Suppressor macrophage treated with lipopolysaccharide for 1 hour (primary cell): ENCODE data around the gene ARHGEF28.

Experiments
- DNase-seq, 3 donors: peaks; one replicate each; pipeline ENCODE4 v3.0.0-alpha.2; 2020 to 2022

ARHGEF28 gene

DNA sequence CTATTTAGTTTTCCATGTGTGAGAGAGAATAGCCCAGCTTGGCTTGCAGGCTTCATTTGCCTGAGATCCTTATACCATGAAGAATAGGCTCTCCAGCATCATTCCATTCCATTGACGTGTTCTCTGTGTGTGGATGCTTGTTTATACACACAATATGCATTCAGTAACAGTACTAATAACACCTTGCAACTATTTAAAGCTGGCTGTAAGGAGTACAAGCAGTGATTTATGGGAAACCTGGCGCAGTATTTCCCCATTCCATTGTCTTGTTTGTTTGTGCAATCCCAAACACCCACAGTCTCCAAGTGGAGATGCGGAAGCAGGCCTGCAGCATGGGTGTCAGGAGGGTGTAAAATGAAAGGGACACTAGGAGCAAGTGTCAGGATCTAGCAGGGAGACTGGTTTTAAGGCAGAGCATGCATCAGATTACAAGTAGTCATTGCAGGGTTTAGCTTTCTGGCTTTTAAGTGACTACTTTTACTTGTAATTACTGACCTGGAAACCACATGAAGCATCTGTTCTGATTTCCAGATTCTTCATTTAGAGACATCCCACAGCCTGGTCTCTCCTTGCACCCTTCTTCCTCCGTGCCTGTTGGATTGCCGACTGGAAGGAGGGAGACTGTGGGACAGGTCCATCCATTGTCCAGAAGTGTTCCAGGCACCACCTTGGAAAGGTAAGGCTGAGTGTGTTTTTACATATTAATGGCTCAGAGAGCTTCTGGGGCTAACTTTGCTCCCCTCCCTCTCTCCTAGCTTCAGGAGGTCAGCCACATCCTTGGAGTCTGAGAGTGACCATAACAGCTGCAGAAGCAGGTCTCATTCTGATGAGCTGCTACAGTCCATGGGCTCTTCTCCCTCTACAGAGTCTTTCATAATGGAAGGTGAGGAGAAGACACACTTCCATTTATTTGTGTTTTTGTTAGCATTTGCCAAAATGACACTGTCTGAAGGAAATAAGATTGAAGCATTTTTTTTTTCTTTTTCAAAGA is 241.6 kb downstream of the ARHGEF28 start:
- DNase-seq, result peak in 1 of 3 donors; percentile 36

DNA sequence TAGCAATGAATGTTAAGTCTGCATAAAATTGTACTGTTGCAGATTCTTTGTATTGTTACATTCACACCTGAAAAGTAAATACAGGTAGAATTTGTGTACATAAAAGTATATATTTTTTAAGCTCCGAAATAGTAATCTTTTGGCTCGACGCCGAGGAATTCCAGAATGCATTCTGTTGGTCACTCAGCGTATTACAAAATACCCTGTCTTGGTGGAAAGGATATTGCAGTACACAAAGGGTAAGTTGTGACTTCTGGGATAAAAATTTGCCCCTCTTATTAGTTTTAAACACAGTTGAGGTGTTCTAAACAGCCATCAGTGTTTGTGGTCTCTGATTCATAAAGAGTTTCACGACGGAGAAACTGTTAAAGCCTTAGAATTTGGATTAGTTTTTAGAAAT is 257.6 kb downstream of the ARHGEF28 start:
- DNase-seq, result no peak

DNA sequence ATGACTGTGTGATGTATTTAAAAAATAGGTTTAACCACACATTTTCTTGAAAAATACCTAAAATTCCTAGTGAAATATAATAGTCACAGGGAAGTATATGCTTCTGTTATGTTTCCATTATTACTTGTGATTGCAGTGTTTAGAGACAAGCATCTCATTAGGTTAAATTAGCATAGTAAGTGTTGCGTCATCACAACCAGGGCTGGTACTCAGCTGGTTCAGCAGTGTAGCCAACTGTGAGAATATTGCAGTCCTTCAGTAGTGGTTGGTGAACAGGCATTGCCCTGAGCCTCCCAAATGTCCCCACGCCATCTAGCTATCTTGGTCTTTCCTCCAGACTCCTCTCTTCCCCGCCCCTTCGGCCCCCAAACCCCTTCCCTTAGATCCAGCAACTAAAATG is 261.7 kb downstream of the ARHGEF28 start:
- no peak for DNase-seq

DNA sequence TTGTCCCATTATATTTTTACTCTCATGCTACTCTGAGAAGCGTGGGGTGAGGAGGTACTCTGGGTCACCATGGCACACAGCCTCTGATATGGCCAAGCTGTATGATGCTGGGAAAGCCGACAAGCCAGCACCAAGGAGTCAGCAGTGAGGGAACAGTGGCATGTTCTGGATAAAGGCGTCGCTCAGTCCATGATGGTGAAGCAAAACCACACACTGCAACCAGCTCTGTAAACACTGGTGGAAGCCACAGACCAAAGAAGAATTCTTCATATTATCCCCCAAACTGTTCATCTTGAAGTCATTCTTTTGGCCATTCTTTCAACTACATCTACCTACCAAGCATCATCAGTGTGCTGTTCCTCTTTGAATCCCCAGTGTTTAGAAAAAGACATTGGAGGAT is 264.6 kb downstream of the ARHGEF28 start:
- DNase-seq, result no peak

DNA sequence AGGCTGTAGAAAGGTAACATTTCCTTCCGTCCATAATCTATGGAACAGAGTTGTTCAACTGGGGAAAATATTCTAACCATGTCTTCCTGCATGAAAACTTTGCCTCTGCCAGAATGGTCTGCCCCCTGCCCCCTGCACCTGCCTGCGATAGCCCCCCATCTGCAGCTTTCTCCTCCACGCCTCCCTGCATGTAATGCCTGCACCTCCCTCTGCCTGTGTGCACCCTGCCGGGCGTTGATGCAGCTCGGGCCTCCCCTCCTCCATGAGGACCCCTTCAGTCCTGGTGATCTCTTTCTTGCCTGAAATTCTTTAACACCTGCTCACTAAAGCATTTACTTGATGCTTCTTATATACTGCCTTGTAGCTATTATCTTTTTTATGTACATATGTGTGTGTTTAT is 266.2 kb downstream of the ARHGEF28 start:
- no peak for DNase-seq

DNA sequence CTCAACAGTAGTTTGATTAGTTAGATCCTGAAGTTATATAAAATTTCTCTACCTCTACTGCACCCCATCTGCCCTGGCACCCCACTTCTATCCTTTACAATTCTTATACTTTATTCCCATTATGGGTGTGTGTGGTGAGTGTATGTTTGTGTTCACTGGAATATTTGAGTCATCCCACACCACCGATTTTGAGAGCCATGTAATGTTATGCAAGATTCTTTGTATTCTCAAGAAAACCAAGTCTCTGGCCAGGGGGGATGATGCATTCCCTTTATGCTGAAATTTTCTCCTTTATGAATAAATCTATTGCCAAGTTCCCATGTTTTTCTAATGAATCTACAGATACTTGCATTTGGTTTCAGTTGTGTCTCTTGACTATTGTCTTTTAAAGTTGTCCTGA is 266.8 kb downstream of the ARHGEF28 start:
- DNase-seq, result no peak

DNA sequence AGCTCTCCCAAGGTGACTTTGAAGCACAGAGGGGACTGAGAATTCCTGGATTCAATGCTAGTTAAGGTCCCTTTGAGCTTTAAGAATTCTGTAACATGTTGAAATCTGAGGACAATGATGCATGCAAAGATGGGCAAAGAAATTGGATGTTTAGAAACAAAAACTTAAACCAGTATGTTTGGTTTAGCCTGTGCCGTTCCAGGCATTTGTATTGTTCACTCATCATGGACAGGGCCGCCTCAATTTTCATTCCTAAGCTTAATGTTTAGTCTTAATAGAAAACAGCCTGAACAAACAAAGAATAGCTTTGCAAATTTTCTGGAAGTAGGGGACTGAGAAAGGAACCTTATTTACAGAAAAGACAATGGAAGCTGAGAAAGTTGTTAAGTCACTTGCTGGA is 267.8 kb downstream of the ARHGEF28 start:
- DNase-seq, result no peak

DNA sequence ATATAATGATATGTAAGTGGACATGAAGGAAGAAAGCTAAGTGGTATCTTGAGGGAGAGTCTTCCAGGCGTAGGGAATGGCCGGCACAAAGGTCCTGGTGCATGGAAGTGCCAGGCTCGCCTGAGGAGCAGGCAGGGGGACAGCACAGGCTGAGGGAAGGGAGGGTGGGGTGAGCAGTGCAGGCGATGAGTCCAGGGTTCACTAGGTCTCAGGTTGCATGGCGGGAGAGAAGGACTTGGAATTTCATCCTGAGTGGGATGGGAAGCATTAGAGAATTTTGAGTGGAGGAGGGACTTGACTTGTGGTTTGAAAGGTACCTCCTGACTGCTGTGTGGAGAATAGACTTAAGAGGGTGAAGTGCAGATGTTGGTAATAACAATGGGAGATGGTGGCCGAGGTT is 268.9 kb downstream of the ARHGEF28 start:
- no peak for DNase-seq

DNA sequence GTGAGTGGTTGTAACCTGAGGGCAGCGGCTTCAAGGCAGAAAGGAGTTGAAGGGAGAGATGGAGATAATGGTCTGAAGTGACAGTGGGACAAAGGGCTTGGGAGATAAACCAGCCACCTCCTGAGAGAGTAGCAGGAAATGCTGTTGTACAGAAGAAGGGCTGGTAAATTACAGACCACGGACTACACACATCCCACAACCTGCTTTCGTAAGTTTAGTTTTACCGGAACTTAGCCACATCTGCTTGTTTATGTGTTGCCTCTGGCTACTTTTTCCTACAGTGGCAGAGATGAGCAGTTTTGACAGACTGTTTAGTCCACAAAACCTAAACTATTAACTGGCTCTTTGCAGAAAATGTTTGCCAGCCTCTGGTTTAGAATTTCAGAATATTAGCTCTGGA is 269.5 kb downstream of the ARHGEF28 start:
- no peak for DNase-seq

DNA sequence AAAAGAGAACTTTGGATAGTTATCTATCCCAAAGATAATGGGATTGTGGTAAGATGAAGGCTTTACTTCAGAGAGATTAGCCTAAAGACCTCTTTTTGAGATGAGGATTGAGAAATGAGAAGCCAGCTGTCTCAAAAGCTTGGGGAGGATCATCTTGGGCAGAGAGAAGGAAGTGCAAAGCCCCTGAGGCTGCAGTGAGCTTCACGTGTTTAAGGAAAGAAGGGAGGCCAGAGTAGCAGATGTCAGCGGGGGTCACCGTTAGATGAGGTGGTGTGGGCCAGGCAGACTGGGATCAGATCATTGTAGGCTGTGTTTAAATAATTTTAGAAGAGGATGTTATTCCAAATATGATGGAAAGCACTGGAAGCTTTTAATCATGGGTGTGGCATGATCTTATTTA is 270.1 kb downstream of the ARHGEF28 start:
- no peak for DNase-seq

DNA sequence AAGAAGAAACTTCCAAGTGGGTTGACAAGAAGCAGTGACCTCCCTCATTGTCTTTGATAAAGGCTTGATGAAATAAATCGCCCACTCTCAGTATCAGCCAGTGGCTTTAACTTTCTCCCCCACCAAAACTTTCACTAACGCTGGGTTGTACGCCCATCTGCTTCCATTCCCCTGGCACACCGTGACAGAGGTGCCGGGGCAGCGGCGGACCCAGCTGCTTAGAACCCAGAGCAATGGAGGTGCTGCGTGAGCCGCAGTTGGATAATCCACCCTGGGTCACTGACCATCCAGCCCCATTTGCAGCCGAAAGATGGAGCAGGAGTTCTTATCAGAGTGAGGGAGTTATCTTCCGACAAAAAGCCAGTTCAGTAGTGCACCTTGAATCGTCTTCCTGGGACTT is 270.7 kb downstream of the ARHGEF28 start:
- DNase-seq, result no peak

DNA sequence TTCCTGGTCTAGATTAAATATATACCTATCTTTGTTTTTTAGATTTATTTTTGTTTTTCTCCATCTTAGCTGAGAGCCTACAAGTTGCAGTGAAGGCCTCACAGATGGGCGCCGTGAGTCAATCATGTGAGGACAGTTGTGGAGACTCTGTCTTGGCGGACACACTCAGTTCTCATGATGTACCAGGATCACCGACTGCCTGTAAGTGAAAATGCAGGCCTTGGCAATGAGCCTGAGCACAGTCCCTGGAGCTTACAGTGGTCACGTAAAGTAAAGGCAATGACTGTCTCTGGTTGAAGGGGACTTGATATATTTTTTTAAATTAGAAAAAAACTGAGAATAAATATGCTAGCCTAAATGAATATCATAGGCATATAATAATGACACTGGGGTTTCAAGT is 271.9 kb downstream of the ARHGEF28 start:
- no peak for DNase-seq

DNA sequence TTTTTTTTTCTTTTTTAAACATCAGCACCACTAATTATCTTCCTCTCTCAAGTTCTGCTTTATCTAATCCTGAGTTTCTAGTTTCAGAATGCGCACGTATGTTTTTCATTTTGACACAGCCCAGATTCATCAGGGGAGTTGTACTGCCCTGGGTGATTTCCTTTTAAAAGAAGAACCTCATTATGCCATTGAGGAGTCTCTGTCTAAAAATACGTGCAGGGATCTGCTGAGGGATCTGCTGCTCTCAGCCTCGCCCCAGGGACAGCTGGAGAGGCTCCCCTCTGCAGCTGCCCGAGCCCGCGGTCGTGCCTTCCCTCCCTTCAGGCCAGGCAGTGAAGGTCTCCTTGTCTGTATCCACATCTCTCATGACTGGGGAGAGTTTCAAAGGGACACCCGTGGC is 273.1 kb downstream of the ARHGEF28 start:
- DNase-seq, result peak in 2 of 3 donors; percentile 1 to 22

DNA sequence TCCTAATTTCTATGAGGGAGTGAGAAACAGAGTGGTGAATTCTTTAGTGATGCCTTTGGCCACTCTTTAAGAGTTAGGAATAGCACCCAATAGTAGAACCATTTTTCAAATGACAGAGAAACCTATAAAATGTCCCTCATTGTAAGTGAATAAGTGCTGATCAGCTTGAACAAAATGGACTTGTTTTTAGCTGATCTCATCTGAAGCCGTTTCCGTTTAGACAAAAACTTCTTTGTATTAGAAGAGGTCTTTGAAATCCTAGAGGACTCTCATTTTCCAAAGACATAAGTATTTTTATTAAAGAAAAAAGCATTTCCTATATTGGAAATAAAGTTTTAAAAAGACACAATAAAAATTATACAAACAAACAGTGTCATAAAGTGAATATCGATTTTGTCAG is 273.9 kb downstream of the ARHGEF28 start:
- DNase-seq, result no peak

DNA sequence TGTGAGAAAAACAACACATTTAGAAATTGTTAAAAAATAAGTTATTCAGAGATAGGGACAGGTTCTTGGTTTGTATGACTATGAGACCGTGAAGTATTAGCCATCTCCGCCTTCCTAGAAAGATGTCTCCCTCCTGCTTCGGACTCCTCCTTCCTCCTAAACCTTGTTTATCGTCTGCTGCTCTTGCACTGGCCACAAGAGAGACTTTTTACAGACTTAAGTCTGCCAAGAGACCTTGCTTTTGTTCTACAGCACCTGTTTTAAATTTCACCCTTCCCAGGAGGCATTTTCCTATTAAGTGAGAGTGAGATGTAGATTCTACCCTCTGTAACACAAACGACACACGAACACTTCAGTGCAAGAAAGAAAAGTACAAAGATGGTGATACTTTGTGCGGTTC is 274.6 kb downstream of the ARHGEF28 start:
- no peak for DNase-seq

DNA sequence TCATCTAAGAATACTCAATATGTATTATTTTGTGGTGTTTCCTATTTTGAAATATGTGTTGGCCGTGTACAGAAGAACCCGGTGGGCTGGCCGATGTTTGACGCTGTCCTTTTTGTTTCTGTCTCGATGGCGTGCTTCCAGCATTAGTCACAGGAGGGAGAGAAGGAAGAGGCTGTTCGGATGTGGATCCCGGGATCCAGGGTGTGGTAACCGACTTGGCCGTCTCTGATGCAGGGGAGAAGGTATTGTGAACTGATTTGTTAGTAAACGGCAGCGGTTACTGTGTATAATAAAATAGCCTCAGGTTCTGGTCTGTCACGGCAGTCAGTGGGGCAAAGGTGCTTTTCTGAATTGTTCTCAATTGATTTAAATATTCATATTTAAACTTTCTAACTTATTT is 275.0 kb downstream of the ARHGEF28 start:
- DNase-seq, result no peak

DNA sequence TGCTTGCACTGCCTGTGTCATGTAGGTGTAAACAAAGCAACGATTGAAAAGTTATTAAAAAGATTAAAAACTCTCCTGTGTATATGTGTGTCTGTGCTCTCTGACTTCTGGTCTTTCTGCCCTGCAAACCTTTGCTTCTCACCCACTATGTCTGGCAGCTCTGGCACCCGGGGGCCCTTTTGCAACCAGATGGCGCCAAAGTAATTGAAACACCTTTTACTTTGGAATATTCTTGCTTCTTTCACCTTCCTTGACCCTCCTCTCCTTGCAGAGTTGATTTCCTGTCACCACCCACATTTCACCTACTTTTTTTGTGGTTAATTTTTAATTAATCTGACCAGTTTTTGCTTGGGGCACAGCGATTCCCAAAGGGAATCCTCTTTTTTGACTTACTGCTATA is 275.5 kb downstream of the ARHGEF28 start:
- no peak for DNase-seq

DNA sequence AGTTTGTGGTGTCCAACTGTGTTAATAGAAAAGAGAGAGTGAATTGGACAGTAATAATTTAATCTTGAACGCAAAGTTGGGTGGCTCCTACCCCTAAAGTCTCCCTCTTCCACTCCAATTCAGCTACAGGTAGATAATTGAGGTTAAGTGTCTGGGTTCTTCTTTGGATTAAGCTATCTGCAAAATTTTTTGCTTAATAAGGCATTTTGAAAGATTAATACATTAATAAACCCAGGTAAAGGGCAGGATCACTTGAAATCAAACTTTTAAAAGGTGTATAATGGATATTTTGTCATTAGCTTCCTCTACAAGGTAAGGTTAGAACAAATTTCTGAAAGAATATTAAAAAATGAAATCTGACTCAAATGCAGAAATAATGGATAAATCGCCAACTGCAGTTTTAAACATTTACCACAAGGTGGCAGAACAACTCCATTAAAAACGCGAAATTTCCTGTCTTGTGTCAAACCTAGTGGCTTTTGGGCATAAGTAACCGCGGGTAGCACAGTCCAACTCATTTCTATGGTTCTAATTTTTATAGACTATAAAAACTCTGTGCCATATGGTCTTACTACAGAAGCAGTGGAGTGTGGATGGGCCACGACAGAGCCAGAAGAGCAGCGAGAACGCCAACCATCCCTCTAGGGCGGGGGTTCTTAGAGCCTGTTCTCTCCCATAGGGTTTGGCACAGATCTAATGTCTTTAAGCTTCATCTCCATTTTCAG is 276.5 kb downstream of the ARHGEF28 start:
- DNase-seq, result peak; percentile 59 to 80 (median 73)

DNA sequence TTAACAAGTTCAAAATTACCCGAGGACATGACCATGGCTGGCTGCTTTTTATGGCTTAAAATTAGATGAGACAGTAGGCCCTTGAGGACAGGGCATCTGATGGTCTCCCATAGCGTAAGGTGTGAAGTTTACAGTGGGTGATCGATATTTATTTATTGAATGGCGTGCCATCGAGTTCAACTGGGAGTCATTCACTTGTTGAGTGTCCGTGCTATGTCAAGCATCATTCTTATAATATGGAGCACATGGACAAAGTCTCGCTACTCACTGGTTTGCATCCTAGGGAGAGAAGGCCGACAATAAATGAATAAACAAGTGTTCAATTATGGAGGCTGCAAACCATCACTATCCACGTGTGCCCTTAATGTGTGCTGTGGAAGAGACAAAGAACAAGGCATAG is 277.2 kb downstream of the ARHGEF28 start:
- DNase-seq, result no peak

DNA sequence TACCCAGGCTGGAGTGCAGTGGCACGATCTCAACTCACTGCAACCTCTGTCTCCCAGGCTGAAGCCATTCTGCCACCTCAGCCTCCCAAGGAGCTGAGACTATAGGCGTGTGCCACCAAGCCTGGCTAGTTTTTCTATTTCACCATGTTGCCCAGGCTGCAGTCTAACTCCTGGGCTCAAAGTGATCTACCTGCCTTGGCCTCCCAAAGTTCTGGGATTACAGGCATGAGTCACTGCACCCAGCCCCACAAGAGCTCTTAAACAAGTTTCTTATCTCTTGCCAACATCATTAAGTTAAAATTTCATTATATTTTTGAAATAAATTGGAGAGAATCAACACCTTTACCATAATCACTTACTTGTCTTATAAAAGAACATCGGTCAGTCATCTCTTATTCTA is 280.3 kb downstream of the ARHGEF28 start:
- no peak for DNase-seq

DNA sequence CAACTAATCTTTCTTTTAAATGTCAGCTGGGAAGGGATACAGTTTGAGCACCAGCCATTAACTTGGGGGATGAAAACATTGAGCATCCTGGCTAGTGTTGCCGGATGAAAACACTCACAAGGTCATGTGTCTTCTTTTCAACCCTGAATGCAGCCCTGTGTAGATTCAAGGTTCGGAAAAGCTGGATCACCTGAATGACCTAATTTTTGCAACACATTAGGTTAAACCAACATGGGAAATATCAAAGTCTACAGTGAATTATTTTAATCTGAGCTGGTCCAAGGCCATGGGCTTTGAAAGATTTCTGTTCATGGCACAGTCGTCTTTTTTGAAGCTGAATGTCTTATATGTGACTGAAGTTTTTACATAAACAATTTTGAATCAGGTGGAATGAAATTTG is 281.2 kb downstream of the ARHGEF28 start:
- DNase-seq, result no peak

DNA sequence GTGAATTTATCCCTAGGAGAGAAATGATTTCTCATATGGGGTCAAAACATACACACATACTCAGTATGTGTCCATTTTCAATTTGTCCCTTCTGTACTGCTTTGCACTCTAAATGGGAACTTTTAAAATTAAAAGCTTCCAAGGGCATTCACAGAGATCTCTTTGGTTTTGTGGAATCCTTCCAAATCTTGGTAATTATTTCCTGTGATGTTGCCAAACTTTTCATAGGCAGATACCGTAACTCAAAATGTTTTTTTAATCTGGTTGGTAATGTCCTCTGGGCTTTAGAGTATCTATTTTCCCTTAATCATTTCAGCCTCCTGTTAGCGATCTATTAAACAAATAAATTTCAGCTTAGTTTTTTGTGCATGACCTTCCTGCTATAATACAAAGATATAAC is 282.4 kb downstream of the ARHGEF28 start:
- no peak for DNase-seq

DNA sequence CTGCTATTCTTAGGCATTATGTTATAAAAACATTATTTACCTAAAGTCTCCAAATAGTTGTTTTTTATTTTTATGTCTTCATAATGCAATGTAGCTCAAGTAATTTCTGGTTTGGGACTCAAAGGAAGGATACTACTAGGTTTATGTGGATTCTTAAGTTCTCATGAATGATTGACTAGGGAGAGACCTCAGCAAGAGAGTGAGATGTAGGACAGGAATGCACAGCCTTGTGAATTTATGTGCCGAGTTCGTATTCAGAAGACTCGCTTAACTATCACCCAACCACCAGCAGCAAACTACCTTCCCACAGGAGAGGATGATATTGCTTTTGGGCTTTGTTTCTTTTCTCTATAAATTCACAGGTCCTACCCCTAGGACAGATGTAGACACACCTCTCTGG is 282.9 kb downstream of the ARHGEF28 start:
- DNase-seq, result no peak

DNA sequence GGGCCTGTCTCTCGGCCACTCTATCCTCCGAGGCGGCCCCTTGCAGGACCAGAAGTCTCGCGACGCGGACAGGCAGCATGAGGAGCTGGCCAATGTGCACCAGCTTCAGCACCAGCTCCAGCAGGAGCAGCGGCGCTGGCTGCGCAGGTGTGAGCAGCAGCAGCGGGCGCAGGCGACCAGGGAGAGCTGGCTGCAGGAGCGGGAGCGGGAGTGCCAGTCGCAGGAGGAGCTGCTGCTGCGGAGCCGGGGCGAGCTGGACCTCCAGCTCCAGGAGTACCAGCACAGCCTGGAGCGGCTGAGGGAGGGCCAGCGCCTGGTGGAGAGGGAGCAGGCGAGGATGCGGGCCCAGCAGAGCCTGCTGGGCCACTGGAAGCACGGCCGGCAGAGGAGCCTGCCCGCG is 283.5 kb downstream of the ARHGEF28 start:
- no peak for DNase-seq
